ACC112 (cell line): Measurements from ENCODE around the gene DGCR8.

Experiments
- H2AFZ ChIP-seq: fragments of 200-600 bp; sonication (generic); one replicate; pipeline ENCODE4 v1.6.0; 2017; ENCODE audit warnings: antibody characterized with exemption, low read length; ENCODE audit not compliant: unreplicated experiment
- H3K27ac ChIP-seq: fragments of 200-600 bp; sonication (generic); 2 replicates; pipeline ENCODE4 v1.5.1; 2014; ENCODE audit warnings: low read depth, mild to moderate bottlenecking, antibody characterized with exemption, low read length, moderate library complexity
- H3K27me3 ChIP-seq: fragments of 200-600 bp; sonication (generic); 2 replicates; pipeline ENCODE4 v1.6.1; 2014; ENCODE audit warnings: mild to moderate bottlenecking, antibody characterized with exemption, low read length, moderate library complexity, mixed read lengths; ENCODE audit not compliant: insufficient read depth
- H3K36me3 ChIP-seq: fragments of 200-600 bp; sonication (generic); 2 replicates; pipeline ENCODE4 v1.6.1; 2016; ENCODE audit warnings: mild to moderate bottlenecking, antibody characterized with exemption, low read length, moderate library complexity, mixed read lengths; ENCODE audit not compliant: insufficient read depth
- H3K4me1 ChIP-seq: fragments of 200-600 bp; sonication (generic); one replicate; pipeline ENCODE4 v1.6.1; 2016; ENCODE audit warnings: low read length, mixed read lengths; ENCODE audit not compliant: insufficient read depth, unreplicated experiment, control insufficient read depth
- H3K4me3 ChIP-seq: fragments of 200-600 bp; sonication (generic); 2 replicates; pipeline ENCODE4 v1.5.1; 2014; ENCODE audit warnings: mild to moderate bottlenecking, low read depth, low read length
- H3K79me2 ChIP-seq: fragments of 200-600 bp; sonication (generic); one replicate; pipeline ENCODE4 v1.6.0; 2016; ENCODE audit warnings: low read length; ENCODE audit not compliant: control insufficient read depth, unreplicated experiment, insufficient read depth

DGCR8 gene

GRCh38 chr22:20113551-20114310 is 33.7 kb downstream of the DGCR8 start:
- Histone ChIP-seq H3K27me3 (no peaks in the 10 kb centered on the region), H3K79me2 (peaks cover 28% of the 10 kb centered on the region), H3K4me1 (peaks cover 8% of the 10 kb centered on the region), H3K27ac (no peak overlapping the region), H3K4me3 (no peak overlapping the region), H2AFZ (no peak overlapping the region), H3K36me3 (no peaks in the 10 kb centered on the region)

- H3K4me1 ChIP-seq: peaks cover 15% of the 10 kb centered on the region
- H2AFZ ChIP-seq: no peak overlapping the region
- peaks cover 39% of the 10 kb centered on the region for H3K79me2 ChIP-seq
- no peak overlapping the region for H3K27ac ChIP-seq
- peaks cover 4% of the 10 kb centered on the region; the same call in 1 of the 2 replicates for H3K36me3 ChIP-seq
- H3K4me3 ChIP-seq: peak overlapping the region; percentile 91; the same call in 1 of the 2 replicates
- H3K27me3 ChIP-seq: no peaks in the 10 kb centered on the region
These were observed 34.8 kb downstream of the DGCR8 start for GRCh38 chr22:20114506-20115475.

DNA sequence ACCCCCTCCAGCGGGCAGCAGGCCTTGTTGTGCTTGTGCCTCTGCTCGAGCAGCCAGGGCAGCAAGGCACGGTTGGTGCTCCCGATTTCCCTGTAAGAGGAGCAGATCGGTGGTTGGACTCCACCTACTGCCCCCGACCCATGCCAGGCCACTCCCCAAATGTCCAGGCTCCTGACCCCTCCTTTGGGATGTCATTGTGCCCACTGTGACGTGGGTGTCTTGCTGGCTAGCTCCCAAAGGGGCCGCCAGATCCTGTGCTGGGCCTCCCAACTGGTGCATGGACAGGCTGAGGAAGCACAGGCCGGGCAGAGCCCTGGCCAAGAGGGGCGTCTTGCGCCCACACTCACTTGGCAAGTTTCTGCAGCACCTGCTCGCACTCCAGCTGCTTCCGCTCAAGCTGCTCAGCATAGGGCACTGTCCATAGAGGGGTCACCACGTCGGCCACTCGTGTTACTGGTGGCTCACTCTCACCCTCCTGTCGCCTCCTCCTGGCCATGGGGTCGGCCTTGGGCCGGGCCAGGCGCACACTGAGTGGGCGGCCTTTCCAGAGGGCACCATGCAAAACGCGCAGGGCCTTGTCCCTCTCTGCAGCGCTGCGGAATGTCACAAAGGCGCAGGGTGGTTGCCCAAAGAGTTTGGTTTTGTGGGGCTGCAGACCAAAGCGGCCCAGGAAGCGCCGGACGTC is 35.8 kb downstream of the DGCR8 start, which contains the start of gene RANBP1:
Gene RANBP1, plus strand, starts transcription at position 414 of the 685 bp plus-strand sequence. Its CDS starts 81 bp downstream, at position 495.
- Histone ChIP-seq H3K27ac (peak within 1 kb of the TSS; percentile 61), H3K4me3 (peak within 1 kb of the TSS; percentile 91), H3K27me3 (no peaks in the 10 kb centered on the region), H2AFZ (peak within 1 kb of the TSS; percentile 51), H3K4me1 (peaks cover 15% of the 10 kb centered on the region), H3K36me3 (peaks cover 4% of the 10 kb centered on the region; the same call in 1 of the 2 replicates), H3K79me2 (peaks cover 49% of the 10 kb centered on the region)

GRCh38 chr22:20116376-20116950 is 36.4 kb downstream of the DGCR8 start:
- H3K27me3 ChIP-seq: no peaks in the 10 kb centered on the region
- H3K36me3 ChIP-seq: peaks cover 4% of the 10 kb centered on the region; the same call in 1 of the 2 replicates
- peak overlapping the region; percentile 61 for H3K27ac ChIP-seq
- H3K79me2 ChIP-seq: peaks cover 53% of the 10 kb centered on the region
- peaks cover 15% of the 10 kb centered on the region for H3K4me1 ChIP-seq
- peak overlapping the region; percentile 51 for H2AFZ ChIP-seq
- peak overlapping the region; percentile 91 for H3K4me3 ChIP-seq

DNA sequence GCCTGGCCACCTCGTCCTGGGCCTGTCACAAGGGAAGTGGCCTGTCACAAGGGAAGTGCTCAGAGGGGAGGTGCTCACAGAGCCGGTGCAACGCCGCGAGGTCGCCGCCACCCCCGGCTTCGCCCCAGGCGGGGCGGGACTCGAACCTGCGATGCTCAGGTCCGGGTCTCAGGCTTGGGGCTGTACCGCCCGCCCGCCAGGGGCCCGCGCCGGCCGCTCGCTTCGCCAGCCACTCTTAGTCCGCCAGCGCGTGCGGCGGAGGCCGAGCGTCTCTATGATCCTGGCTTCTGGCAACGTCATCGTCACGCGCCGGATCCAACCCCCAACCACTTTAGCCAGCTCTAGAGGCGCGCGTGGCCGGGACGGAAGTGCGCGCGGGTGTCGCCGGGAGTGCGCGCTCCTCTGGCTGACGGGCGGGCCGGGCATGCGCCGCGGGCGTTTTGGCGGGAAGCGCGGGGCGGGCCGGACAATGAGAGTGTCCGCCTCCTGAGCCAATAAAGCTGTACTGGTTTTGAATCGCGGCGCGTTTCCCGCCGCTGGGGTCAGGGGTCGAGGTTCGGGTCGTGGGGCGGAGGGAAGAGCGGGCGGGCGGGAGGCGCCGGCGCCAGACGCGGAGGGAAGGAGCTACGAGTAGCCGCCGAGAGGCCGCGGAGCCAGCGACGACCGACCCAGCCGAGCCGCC is 37.1 kb downstream of the DGCR8 start, which contains the start of gene TRMT2A:
Gene TRMT2A, minus strand, starts transcription at position 276 of the 682 bp plus-strand sequence. CDS start 320 bp downstream, outside the sequence.
- Histone ChIP-seq H3K27ac (peak within 1 kb of the TSS; percentile 61), H3K4me3 (peak within 1 kb of the TSS; percentile 98), H2AFZ (peak within 1 kb of the TSS; percentile 51), H3K79me2 (peaks cover 60% of the 10 kb centered on the region), H3K4me1 (peaks cover 15% of the 10 kb centered on the region), H3K36me3 (peaks cover 4% of the 10 kb centered on the region; the same call in 1 of the 2 replicates), H3K27me3 (no peaks in the 10 kb centered on the region)

- H3K4me1 ChIP-seq: peaks cover 15% of the 10 kb centered on the region
- peaks cover 63% of the 10 kb centered on the region for H3K79me2 ChIP-seq
- H2AFZ ChIP-seq: no peak overlapping the region
- peaks cover 4% of the 10 kb centered on the region; the same call in 1 of the 2 replicates for H3K36me3 ChIP-seq
- H3K4me3 ChIP-seq: peak overlapping the region; percentile 98
- peak overlapping the region; percentile 36; the same call in 1 of the 2 replicates for H3K27ac ChIP-seq
- no peaks in the 10 kb centered on the region for H3K27me3 ChIP-seq
These were observed 37.7 kb downstream of the DGCR8 start for GRCh38 chr22:20117633-20118299.

- H3K4me1 ChIP-seq: peaks cover 15% of the 10 kb centered on the region
- H2AFZ ChIP-seq: no peak overlapping the region
- peaks cover 63% of the 10 kb centered on the region for H3K79me2 ChIP-seq
- H3K27me3 ChIP-seq: no peaks in the 10 kb centered on the region
- H3K4me3 ChIP-seq: peak overlapping the region; percentile 98
- peaks cover 4% of the 10 kb centered on the region; the same call in 1 of the 2 replicates for H3K36me3 ChIP-seq
- H3K27ac ChIP-seq: peak overlapping the region; percentile 36
These were observed 38.4 kb downstream of the DGCR8 start for GRCh38 chr22:20118300-20119020.

- H3K36me3 ChIP-seq: peaks cover 4% of the 10 kb centered on the region; the same call in 1 of the 2 replicates
- H3K79me2 ChIP-seq: peaks cover 47% of the 10 kb centered on the region
- no peaks in the 10 kb centered on the region for H3K27me3 ChIP-seq
- peaks cover 9% of the 10 kb centered on the region for H3K4me1 ChIP-seq
- H2AFZ ChIP-seq: no peak overlapping the region
- no peak overlapping the region for H3K4me3 ChIP-seq
- no peak overlapping the region for H3K27ac ChIP-seq
These were observed 41.9 kb downstream of the DGCR8 start for GRCh38 chr22:20121856-20122415.
